HEK293 (cell line): Measurements from ENCODE around the gene TAF12.

ENCODE experiments used
- ZBTB21 ChIP-seq: fragments of 450-650 bp; formaldehyde crosslinking; IDR thresholded peaks from 2 replicates; pipeline ENCODE4 v1.5.1; 2017; ENCODE audit warnings: missing biosample characterization, missing genetic modification characterization
- ZNF513 ChIP-seq: fragments of 450-650 bp; IDR thresholded peaks from 2 replicates; pipeline ENCODE4 v1.5.1; 2018; ENCODE audit warnings: missing biosample characterization, missing genetic modification characterization

GRCh38 chr1:28582248-28582615 is 60.6 kb downstream of the TAF12 start:
- no peak for TF ChIP-seq ZBTB21 (tag by site-specific recombination)
- no peak for TF ChIP-seq ZNF513
